HEK293 (cell line): Measurements from ENCODE around the gene CDH22.

ENCODE experiments used
- CTCF ChIP-seq: fragments of 450-650 bp; formaldehyde crosslinking; IDR thresholded peaks from 2 replicates; pipeline ENCODE4 v1.5.1; 2016; ENCODE audit warnings: missing biosample characterization, missing genetic modification characterization
- KLF17 ChIP-seq: fragments of 450-650 bp; formaldehyde crosslinking; IDR thresholded peaks from 2 replicates; pipeline ENCODE4 v1.5.1; 2016; ENCODE audit warnings: missing biosample characterization, missing genetic modification characterization
- YY1 ChIP-seq: fragments of 450-650 bp; formaldehyde crosslinking; IDR thresholded peaks from 2 replicates; pipeline ENCODE4 v1.5.1; 2018; ENCODE audit warnings: missing biosample characterization, missing genetic modification characterization
- ZBTB7A ChIP-seq: fragments of 450-650 bp; formaldehyde crosslinking; IDR thresholded peaks from 2 replicates; pipeline ENCODE4 v1.5.1; 2016; ENCODE audit warnings: low read depth, missing biosample characterization, missing genetic modification characterization
- ZNF274 ChIP-seq, 2 experiments: fragments of 200-500 bp in 1 of 2; fragments of 450-650 bp in 1 of 2; sonication (Bioruptor generic) in 1 of 2; formaldehyde crosslinking in 1 of 2; IDR thresholded peaks; 2 replicates each; pipeline versions ENCODE4 v1.5.1 to v1.6.1; 2014 to 2016; ENCODE audit warnings: borderline replicate concordance in 1 of 2, inconsistent platforms in 1 of 2, low read length in 1 of 2, missing biosample characterization in 1 of 2, missing genetic modification characterization in 1 of 2
- ZNF280D ChIP-seq: fragments of 450-650 bp; formaldehyde crosslinking; IDR thresholded peaks from 2 replicates; pipeline ENCODE4 v1.5.1; 2016; ENCODE audit warnings: missing biosample characterization, missing genetic modification characterization
- ZNF433 ChIP-seq: fragments of 450-650 bp; formaldehyde crosslinking; IDR thresholded peaks from 2 replicates; pipeline ENCODE4 v1.5.1; 2016; ENCODE audit warnings: missing biosample characterization, missing genetic modification characterization, low read depth
- ZNF561 ChIP-seq: fragments of 450-650 bp; IDR thresholded peaks from 2 replicates; pipeline ENCODE4 v1.5.1; 2018; ENCODE audit warnings: missing biosample characterization, missing genetic modification characterization, borderline replicate concordance
- ZNF600 ChIP-seq: fragments of 450-650 bp; formaldehyde crosslinking; IDR thresholded peaks from 2 replicates; pipeline ENCODE4 v1.5.1; 2016; ENCODE audit warnings: missing biosample characterization, missing genetic modification characterization
- ZNF660 ChIP-seq: fragments of 450-650 bp; IDR thresholded peaks from 2 replicates; pipeline ENCODE4 v1.5.1; 2018; ENCODE audit warnings: missing biosample characterization, mild to moderate bottlenecking, missing genetic modification characterization
- ZNF747 ChIP-seq: fragments of 450-650 bp; formaldehyde crosslinking; IDR thresholded peaks from 2 replicates; pipeline ENCODE4 v1.5.1; 2016; ENCODE audit warnings: missing biosample characterization, missing genetic modification characterization
- ZNF830 ChIP-seq: fragments of 450-650 bp; IDR thresholded peaks from 2 replicates; pipeline ENCODE4 v1.5.0; 2018; ENCODE audit warnings: missing biosample characterization, missing genetic modification characterization, low read depth, mild to moderate bottlenecking, moderate library complexity

- no peak for TF ChIP-seq CTCF (tag by site-specific recombination)
- no peak for TF ChIP-seq ZNF600 (tag by site-specific recombination)
- TF ChIP-seq ZNF561 (tag by site-specific recombination): no peak
- TF ChIP-seq ZNF830 (tag by site-specific recombination): no peak
- TF ChIP-seq ZBTB7A (tag by site-specific recombination): no peak
- no peak for TF ChIP-seq KLF17 (tag by site-specific recombination)
- TF ChIP-seq ZNF274 (IDR thresholded peaks at IDR 0.05; ENCODE audit: low read length): no peak
- no peak for TF ChIP-seq ZNF274 (tag by site-specific recombination; IDR thresholded peaks at IDR 0.05; ENCODE audit: borderline replicate concordance)
- no peak for TF ChIP-seq ZNF660
- no peak for TF ChIP-seq YY1
- no peak for TF ChIP-seq ZNF433 (tag by site-specific recombination)
- no peak for TF ChIP-seq ZNF280D (tag by site-specific recombination)
- no peak for TF ChIP-seq ZNF747
These were observed 134.4 kb downstream of the CDH22 start for GRCh38 chr20:46173652-46174468.
